Measurements from ENCODE around the gene CLTC.

The CLTC gene

DNA sequence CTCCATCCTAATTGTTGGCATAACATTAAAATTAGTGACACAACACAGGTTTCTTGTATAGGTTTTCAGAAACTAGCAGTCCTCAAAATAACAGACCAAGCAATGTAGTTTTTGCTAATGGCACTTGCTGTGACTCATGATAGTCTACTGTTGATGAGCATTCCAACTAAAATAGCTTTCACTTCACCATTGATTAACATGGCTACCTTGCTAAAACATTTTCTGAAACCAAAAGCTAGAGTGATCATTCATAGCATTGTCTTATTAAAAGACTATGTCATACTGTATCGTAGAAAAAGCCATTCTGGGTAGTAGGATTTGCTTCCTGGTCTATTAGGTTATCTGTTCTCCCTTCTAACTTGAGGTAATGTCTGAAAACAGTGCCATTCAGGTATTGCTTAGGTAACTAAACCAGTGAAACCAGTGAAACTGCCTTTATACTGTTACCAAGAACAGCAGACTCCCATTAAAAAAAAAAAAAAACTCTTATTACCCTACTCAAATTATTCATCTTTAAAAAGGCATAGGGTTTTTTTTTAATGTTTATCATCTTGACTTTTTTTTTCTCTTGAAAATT lies 2.5 kb upstream of the CLTC start:
- Histone ChIP-seq H2AFZ (ENCODE audit: low read length) (no peak overlapping the region), H3K9me3 (ENCODE audit: insufficient read depth, low read depth, low read length) (no peaks in the 10 kb centered on the region), H3K27me3 (ENCODE audit: insufficient read depth, low read length, poor library complexity, severe bottlenecking) (peaks cover 4% of the 10 kb centered on the region), H3K36me3 (ENCODE audit: insufficient read depth, low read length) (no peaks in the 10 kb centered on the region), H3K9me2 (replicated peaks; ENCODE audit: low read depth, low read length) (no peaks in the 10 kb centered on the region), H3K4me2 (ENCODE audit: low read depth, low read length, poor library complexity, severe bottlenecking) (peak overlapping the region; percentile 75), H4K20me1 (ENCODE audit: insufficient read depth, low read length, poor library complexity, severe bottlenecking) (peaks cover 17% of the 10 kb centered on the region), H3K9ac (ENCODE audit: low read depth, low read length, poor library complexity, severe bottlenecking) (peak overlapping the region; percentile 98), H3K4me3 (ENCODE audit: low read length, poor library complexity, severe bottlenecking) (peak overlapping the region; percentile 95), H3K79me2 (ENCODE audit: insufficient read depth, low read length) (peaks cover 41% of the 10 kb centered on the region), H3K4me1 (ENCODE audit: insufficient read depth, low read length, poor library complexity, severe bottlenecking) (peaks cover 35% of the 10 kb centered on the region), H3F3A (ENCODE audit: low read depth) (0 out of 2 replicates have a peak, but pooled peaks cover 4% of the 10 kb centered on the region)
- TF ChIP-seq, protein P1, sequence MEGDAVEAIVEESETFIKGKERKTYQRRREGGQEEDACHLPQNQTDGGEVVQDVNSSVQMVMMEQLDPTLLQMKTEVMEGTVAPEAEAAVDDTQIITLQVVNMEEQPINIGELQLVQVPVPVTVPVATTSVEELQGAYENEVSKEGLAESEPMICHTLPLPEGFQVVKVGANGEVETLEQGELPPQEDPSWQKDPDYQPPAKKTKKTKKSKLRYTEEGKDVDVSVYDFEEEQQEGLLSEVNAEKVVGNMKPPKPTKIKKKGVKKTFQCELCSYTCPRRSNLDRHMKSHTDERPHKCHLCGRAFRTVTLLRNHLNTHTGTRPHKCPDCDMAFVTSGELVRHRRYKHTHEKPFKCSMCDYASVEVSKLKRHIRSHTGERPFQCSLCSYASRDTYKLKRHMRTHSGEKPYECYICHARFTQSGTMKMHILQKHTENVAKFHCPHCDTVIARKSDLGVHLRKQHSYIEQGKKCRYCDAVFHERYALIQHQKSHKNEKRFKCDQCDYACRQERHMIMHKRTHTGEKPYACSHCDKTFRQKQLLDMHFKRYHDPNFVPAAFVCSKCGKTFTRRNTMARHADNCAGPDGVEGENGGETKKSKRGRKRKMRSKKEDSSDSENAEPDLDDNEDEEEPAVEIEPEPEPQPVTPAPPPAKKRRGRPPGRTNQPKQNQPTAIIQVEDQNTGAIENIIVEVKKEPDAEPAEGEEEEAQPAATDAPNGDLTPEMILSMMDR (conservative IDR thresholded peaks at IDR 0.05; ENCODE audit: low read length), result no peak
- no peak for TF ChIP-seq EZH2phosphoT487 (IDR thresholded peaks at IDR 0.05; ENCODE audit: borderline replicate concordance)

DNA sequence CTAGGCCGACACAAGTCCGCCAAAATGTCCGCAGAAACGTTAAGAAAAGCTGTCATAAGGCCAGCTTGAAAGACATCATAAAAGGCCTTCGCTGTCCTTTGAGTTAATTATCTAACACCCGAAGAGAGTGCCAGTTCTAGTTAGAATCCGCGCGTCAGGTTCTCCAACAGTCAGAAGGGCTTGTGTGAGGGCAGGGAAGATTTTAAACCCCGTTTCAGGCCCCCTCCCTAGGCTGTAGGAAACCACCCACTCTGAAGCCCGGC lies 729 bp upstream of the CLTC start:
- Histone ChIP-seq H3K9me3 (ENCODE audit: insufficient read depth, low read depth, low read length) (no peaks in the 10 kb centered on the region), H4K20me1 (ENCODE audit: insufficient read depth, low read length, poor library complexity, severe bottlenecking) (peaks cover 34% of the 10 kb centered on the region), H3K79me2 (ENCODE audit: insufficient read depth, low read length) (peaks cover 58% of the 10 kb centered on the region), H3F3A (ENCODE audit: low read depth) (0 out of 2 replicates have a peak, but pooled peaks cover 4% of the 10 kb centered on the region), H3K4me1 (ENCODE audit: insufficient read depth, low read length, poor library complexity, severe bottlenecking) (peaks cover 52% of the 10 kb centered on the region), H3K36me3 (ENCODE audit: insufficient read depth, low read length) (no peaks in the 10 kb centered on the region), H3K4me3 (ENCODE audit: low read length, poor library complexity, severe bottlenecking) (peak overlapping the region; percentile 95), H3K4me2 (ENCODE audit: low read depth, low read length, poor library complexity, severe bottlenecking) (peak overlapping the region; percentile 75), H3K9ac (ENCODE audit: low read depth, low read length, poor library complexity, severe bottlenecking) (peak overlapping the region; percentile 98), H3K9me2 (replicated peaks; ENCODE audit: low read depth, low read length) (no peaks in the 10 kb centered on the region), H3K27me3 (ENCODE audit: insufficient read depth, low read length, poor library complexity, severe bottlenecking) (peaks cover 4% of the 10 kb centered on the region), H2AFZ (ENCODE audit: low read length) (peak overlapping the region; percentile 89)
- no peak for TF ChIP-seq EZH2phosphoT487 (IDR thresholded peaks at IDR 0.05; ENCODE audit: borderline replicate concordance)
- TF ChIP-seq, protein P1 (conservative IDR thresholded peaks at IDR 0.05; ENCODE audit: low read length), result no peak

DNA sequence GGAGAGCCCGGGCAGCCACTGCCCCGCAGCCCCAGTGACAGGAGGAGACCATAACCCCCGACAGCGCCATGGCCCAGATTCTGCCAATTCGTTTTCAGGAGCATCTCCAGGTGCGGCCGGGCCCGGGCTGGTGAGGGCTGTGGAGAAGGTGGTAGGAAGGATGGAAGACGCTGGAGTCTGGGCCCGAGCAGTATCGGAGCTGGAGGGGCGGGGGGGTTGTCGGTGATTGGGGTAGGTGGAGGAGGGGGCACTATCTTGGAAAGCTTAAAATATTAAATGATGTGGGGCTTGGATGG lies 317 bp downstream of the CLTC start:
- Histone ChIP-seq H4K20me1 (ENCODE audit: insufficient read depth, low read length, poor library complexity, severe bottlenecking) (peaks cover 45% of the 10 kb centered on the region), H3K9ac (ENCODE audit: low read depth, low read length, poor library complexity, severe bottlenecking) (peak overlapping the region; percentile 98), H3K4me1 (ENCODE audit: insufficient read depth, low read length, poor library complexity, severe bottlenecking) (peaks cover 53% of the 10 kb centered on the region), H2AFZ (ENCODE audit: low read length) (peak overlapping the region; percentile 89), H3K27me3 (ENCODE audit: insufficient read depth, low read length, poor library complexity, severe bottlenecking) (peaks cover 4% of the 10 kb centered on the region), H3K36me3 (ENCODE audit: insufficient read depth, low read length) (no peaks in the 10 kb centered on the region), H3K9me2 (replicated peaks; ENCODE audit: low read depth, low read length) (no peaks in the 10 kb centered on the region), H3K9me3 (ENCODE audit: insufficient read depth, low read depth, low read length) (no peaks in the 10 kb centered on the region), H3F3A (ENCODE audit: low read depth) (0 out of 2 replicates have a peak, but pooled peaks cover 4% of the 10 kb centered on the region), H3K4me3 (ENCODE audit: low read length, poor library complexity, severe bottlenecking) (peak overlapping the region; percentile 95), H3K79me2 (ENCODE audit: insufficient read depth, low read length) (peaks cover 69% of the 10 kb centered on the region), H3K4me2 (ENCODE audit: low read depth, low read length, poor library complexity, severe bottlenecking) (peak overlapping the region; percentile 72)
- TF ChIP-seq, protein P1 (conservative IDR thresholded peaks at IDR 0.05; ENCODE audit: low read length), result no peak
- TF ChIP-seq EZH2phosphoT487 (IDR thresholded peaks at IDR 0.05; ENCODE audit: borderline replicate concordance), result no peak

All from Loucy (cell line).